OCI-LY7 (cell line): ENCODE data around the gene POGZ. TPM values are rescaled to one million over a fixed set of nuclear protein-coding genes. Genes with fewer than 3 reads are reported as not detected.

Experiments
- BruUV-seq: library from RNA; stranded (reverse); fragments of 400-500 nt; replicated peaks from 2 replicates; lab custom pipeline; 2021; lab: Mats Ljungman, UMichigan
- CTCF ChIA-PET: fragments of 300-600 bp; sonication (Branson Sonifier 250); formaldehyde crosslinking; loops from one replicate; lab custom pipeline; 2022; ENCODE audit warnings: antibody characterized with exemption; ENCODE audit not compliant: unreplicated experiment; lab: Charles Lee
- POLR2A ChIA-PET: fragments of 300-600 bp; sonication (Branson Sonifier 250); formaldehyde crosslinking; loops from one replicate; lab custom pipeline; 2022; ENCODE audit warnings: antibody characterized with exemption; lab: Charles Lee
- DNase-seq: peaks from one replicate; pipeline ENCODE4 v3.0.0-alpha.2; 2015; ENCODE audit warnings: low spot score
- H2AFZ ChIP-seq: fragments of 200-600 bp; sonication (generic), shearing (Covaris generic); 2 replicates; pipeline ENCODE4 v1.6.1; 2014; ENCODE audit warnings: mild to moderate bottlenecking, antibody characterized with exemption, low read length, moderate library complexity
- H3K27ac ChIP-seq: fragments of 200-600 bp; sonication (generic); 2 replicates; pipeline ENCODE4 v1.5.1; 2014; ENCODE audit warnings: mixed run types, low read depth, mild to moderate bottlenecking, moderate library complexity, low read length, inconsistent platforms; ENCODE audit not compliant: poor library complexity, severe bottlenecking
- H3K36me3 ChIP-seq: fragments of 200-600 bp; sonication (generic); 2 replicates; pipeline ENCODE4 v1.6.1; 2014; ENCODE audit warnings: mild to moderate bottlenecking, antibody characterized with exemption, low read length, moderate library complexity, mixed read lengths; ENCODE audit not compliant: insufficient read depth
- H3K4me1 ChIP-seq: fragments of 200-600 bp; sonication (generic); 2 replicates; pipeline ENCODE4 v1.5.1; 2014; ENCODE audit warnings: mild to moderate bottlenecking, low read length; ENCODE audit not compliant: insufficient read depth, poor library complexity, severe bottlenecking
- H3K4me2 ChIP-seq: fragments of 200-600 bp; sonication (generic); 2 replicates; pipeline ENCODE4 v1.6.1; 2014; ENCODE audit warnings: mild to moderate bottlenecking, low read length
- H3K4me3 ChIP-seq: fragments of 200-600 bp; sonication (generic); 2 replicates; pipeline ENCODE4 v1.5.1; 2014; ENCODE audit warnings: mild to moderate bottlenecking, low read depth, low read length; ENCODE audit not compliant: poor library complexity, severe bottlenecking
- H3K79me2 ChIP-seq: fragments of 200-600 bp; sonication (generic); 2 replicates; pipeline ENCODE4 v1.6.1; 2016; ENCODE audit warnings: low read depth, mild to moderate bottlenecking, low read length, moderate library complexity, mixed read lengths; ENCODE audit not compliant: insufficient read depth
- H3K9me2 ChIP-seq: fragments of 200-600 bp; sonication (generic); 2 replicates; pipeline ENCODE4 v1.6.1; 2016; ENCODE audit warnings: mild to moderate bottlenecking, low read length, mixed read lengths; ENCODE audit not compliant: insufficient read depth
- H3K9me3 ChIP-seq: fragments of 200-600 bp; sonication (generic); 2 replicates; pipeline ENCODE4 v1.6.1; 2014; ENCODE audit warnings: mild to moderate bottlenecking, mixed run types, low read length, mixed read lengths
- H4K20me1 ChIP-seq: fragments of 200-600 bp; sonication (generic); 2 replicates; pipeline ENCODE4 v1.6.1; 2014; ENCODE audit warnings: mild to moderate bottlenecking, antibody characterized with exemption, low read length, moderate library complexity, mixed read lengths; ENCODE audit not compliant: insufficient read depth
- CTCF ChIP-seq: fragments of 200-600 bp; sonication (generic); conservative IDR thresholded peaks from 2 replicates; pipeline ENCODE4 v1.5.1; 2014; ENCODE audit warnings: mild to moderate bottlenecking, antibody characterized with exemption, low read length, moderate library complexity, mixed read lengths
- EZH2phosphoT487 ChIP-seq: fragments of 200-600 bp; sonication (generic); IDR thresholded peaks from 2 replicates; pipeline ENCODE4 v1.6.1; 2018; ENCODE audit warnings: low read depth, borderline replicate concordance, mild to moderate bottlenecking, mixed run types, antibody characterized with exemption, low read length, moderate library complexity, mixed read lengths
- intact Hi-C: fragments of 100-400 bp; cut with micrococcal nuclease; formaldehyde crosslinking; loops from one replicate; pipeline ENCODE4 v1.10.0; 2022; ENCODE audit not compliant: unreplicated experiment
- total RNA-seq, 2 experiments: library from RNA; depleted of rRNA in 1 of 2; stranded (reverse); fragments of >200 nt in 1 of 2; shearing (Covaris generic) in 1 of 2; gene quantifications; 2 replicates each; pipeline ENCODE4 v1.2.3, GENCODE V29; 2014 to 2022

The POGZ gene
- total RNA-seq, 2 experiments from 2014 or later, result 47.7 to 118 TPM

- intact Hi-C loops, result no loop called here
- ChIA-PET POLR2A (no interaction called here), CTCF (no interaction called here)
- H3K4me1 ChIP-seq, result no peaks in the 10 kb centered on the region
- H3K36me3 ChIP-seq, result peaks cover 76% of the 10 kb centered on the region
- no peak overlapping the region for H3K4me3 ChIP-seq
- peaks cover 13% of the 10 kb centered on the region for H4K20me1 ChIP-seq
- H3K4me2 ChIP-seq, result no peak overlapping the region
- H3K79me2 ChIP-seq, result peaks cover 23% of the 10 kb centered on the region
- no TSS peak for BruUV-seq
- H3K9me3 ChIP-seq, result no peaks in the 10 kb centered on the region
- H2AFZ ChIP-seq, result no peak overlapping the region
- no peak overlapping the region for H3K27ac ChIP-seq
- TF ChIP-seq EZH2phosphoT487, result no peak
- no peak for TF ChIP-seq CTCF
- H3K9me2 ChIP-seq, result no peaks in the 10 kb centered on the region
- DNase-seq, result no peak
These were observed 31.2 kb downstream of the POGZ start for GRCh38 chr1:151428068-151428467.

GRCh38 chr1:151425103-151425502, 34.2 kb downstream of the POGZ start:
- no peaks in the 10 kb centered on the region; the same call in 1 of the 2 replicates for H3K79me2 ChIP-seq
- ChIA-PET POLR2A (no interaction called here), CTCF (no interaction called here)
- H3K36me3 ChIP-seq, result peaks cover 98% of the 10 kb centered on the region
- intact Hi-C loops, result no loop called here
- H3K4me1 ChIP-seq, result no peaks in the 10 kb centered on the region
- no peaks in the 10 kb centered on the region for H3K9me3 ChIP-seq
- no peak overlapping the region for H3K27ac ChIP-seq
- no peak overlapping the region for H3K4me3 ChIP-seq
- no peak overlapping the region for H3K4me2 ChIP-seq
- TF ChIP-seq EZH2phosphoT487 (no peak), CTCF (no peak)
- BruUV-seq, result no TSS peak
- H3K9me2 ChIP-seq, result no peaks in the 10 kb centered on the region
- no peak for DNase-seq
- no peak overlapping the region for H2AFZ ChIP-seq
- peaks cover 7% of the 10 kb centered on the region; the same call in 1 of the 2 replicates for H4K20me1 ChIP-seq

- no peak overlapping the region for H3K4me2 ChIP-seq
- H3K9me3 ChIP-seq, result no peaks in the 10 kb centered on the region
- CTCF ChIA-PET, result no interaction called here
- H3K27ac ChIP-seq, result no peak overlapping the region
- H3K9me2 ChIP-seq, result no peaks in the 10 kb centered on the region
- no peaks in the 10 kb centered on the region for H3K79me2 ChIP-seq
- no peaks in the 10 kb centered on the region for H4K20me1 ChIP-seq
- intact Hi-C loops, result no loop called here
- POLR2A ChIA-PET, result interaction anchor here (1.4 kb wide), 1 partner anchor 13 kb away, joined by 5 read pairs; no protein-coding TSS in a partner anchor
- no peak overlapping the region for H2AFZ ChIP-seq
- H3K4me3 ChIP-seq, result no peak overlapping the region
- H3K4me1 ChIP-seq, result no peaks in the 10 kb centered on the region
- no TSS peak for BruUV-seq
- no peak for DNase-seq
- TF ChIP-seq EZH2phosphoT487, result no peak
- no peak for TF ChIP-seq CTCF
- H3K36me3 ChIP-seq, result peaks cover 92% of the 10 kb centered on the region
These were observed 39.5 kb downstream of the POGZ start for GRCh38 chr1:151419819-151420218.
